CD14-positive monocyte (primary cell): ENCODE measurements around the gene BET1. TPM values are rescaled to one million over a fixed set of nuclear protein-coding genes. Genes with fewer than 3 reads are reported as not detected.

Experiments used
- DNase-seq, 3 donors: peaks; one replicate each; pipeline ENCODE4 v3.0.0-alpha.2; 2011 to 2022
- H2AFZ ChIP-seq: 2 replicates; pipeline ENCODE4 v1.6.0; 2012; ENCODE audit warnings: mild to moderate bottlenecking, low read depth, low read length, inconsistent platforms; ENCODE audit not compliant: insufficient read depth, poor library complexity, severe bottlenecking
- H3K27ac ChIP-seq, 2 donors: 1 replicate in 1 of 2; 2 replicates in 1 of 2; pipeline ENCODE4 v1.5.1; 2012 to 2013; ENCODE audit warnings: low read length in 2 of 2, control low read depth in 1 of 2, inconsistent platforms in 1 of 2, low read depth in 1 of 2, mild to moderate bottlenecking in 1 of 2
- H3K27me3 ChIP-seq, 2 donors: one replicate each; pipeline versions ENCODE4 v1.6.0 to v1.6.1; 2011 to 2013; ENCODE audit warnings: low read length in 2 of 2; ENCODE audit not compliant: control insufficient read depth in 2 of 2, insufficient read depth in 2 of 2
- H3K36me3 ChIP-seq, 2 donors: replicated peaks in 1 of 2; 1 replicate in 1 of 2; 2 replicates in 1 of 2; pipeline versions ENCODE4 v1.5.1 to v1.6.1; 2012 to 2013; ENCODE audit warnings: low read length in 2 of 2, control low read depth in 1 of 2, inconsistent platforms in 1 of 2, mild to moderate bottlenecking in 1 of 2; ENCODE audit not compliant: insufficient read depth in 2 of 2, control insufficient read depth in 1 of 2
- H3K4me1 ChIP-seq, 2 donors: 1 replicate in 1 of 2; 2 replicates in 1 of 2; pipeline versions ENCODE4 v1.5.1 to v1.6.1; 2012 to 2013; ENCODE audit warnings: low read length in 2 of 2, control low read depth in 1 of 2, inconsistent platforms in 1 of 2, mild to moderate bottlenecking in 1 of 2, moderate library complexity in 1 of 2; ENCODE audit not compliant: insufficient read depth in 2 of 2, control insufficient read depth in 1 of 2
- H3K4me2 ChIP-seq: replicated peaks from 2 replicates; pipeline ENCODE3; 2012; ENCODE audit warnings: low read length, moderate library complexity, mild to moderate bottlenecking; ENCODE audit not compliant: poor library complexity, severe bottlenecking; ENCODE audit errors: extremely low read depth
- H3K4me3 ChIP-seq, 3 experiments: fragments of 200-600 bp in 1 of 3; sonication (generic) in 1 of 3; replicated peaks in 1 of 3; 1 replicate in 2 of 3; 2 replicates in 1 of 3; pipeline ENCODE4 v1.5.1; 2011 to 2013; ENCODE audit warnings: low read length in 3 of 3, mild to moderate bottlenecking in 3 of 3, control low read depth in 2 of 3, low read depth in 2 of 3, inconsistent platforms in 1 of 3, moderate library complexity in 1 of 3
- H3K79me2 ChIP-seq: 2 replicates; pipeline ENCODE4 v1.6.0; 2012; ENCODE audit warnings: mild to moderate bottlenecking, control low read depth, inconsistent platforms, low read length, moderate library complexity; ENCODE audit not compliant: insufficient read depth
- H3K9ac ChIP-seq: 2 replicates; pipeline ENCODE4 v1.6.0; 2017; ENCODE audit warnings: low read length, mild to moderate bottlenecking; ENCODE audit not compliant: insufficient read depth, poor library complexity, severe bottlenecking
- H3K9me3 ChIP-seq, 2 donors: replicated peaks in 1 of 2; 1 replicate in 1 of 2; 2 replicates in 1 of 2; pipeline versions ENCODE4 v1.5.1 to v1.6.1; 2012 to 2013; ENCODE audit warnings: low read length in 2 of 2, control low read depth in 1 of 2; ENCODE audit not compliant: control insufficient read depth in 1 of 2, insufficient read depth in 1 of 2
- H4K20me1 ChIP-seq: 2 replicates; pipeline ENCODE4 v1.6.0; 2012; ENCODE audit warnings: mild to moderate bottlenecking, low read length, control low read depth, moderate library complexity; ENCODE audit not compliant: insufficient read depth
- H3K27ac Mint-ChIP-seq, 7 donors: one replicate each; pipeline ENCODE4 v1.8.0; 2020; ENCODE audit warnings: mild to moderate bottlenecking in 7 of 7, mixed read lengths in 7 of 7, moderate library complexity in 6 of 7, inconsistent platforms in 2 of 7
- H3K27me3 Mint-ChIP-seq, 3 donors: one replicate each; pipeline ENCODE4 v1.8.0; 2021 to 2022; ENCODE audit warnings: low read depth in 3 of 3, mild to moderate bottlenecking in 3 of 3, mixed read lengths in 3 of 3, moderate library complexity in 3 of 3, inconsistent platforms in 1 of 3
- H3K36me3 Mint-ChIP-seq, 2 donors: one replicate each; pipeline ENCODE4 v1.8.0; 2020; ENCODE audit warnings: mixed read lengths in 2 of 2, inconsistent platforms in 1 of 2, mild to moderate bottlenecking in 1 of 2
- H3K4me1 Mint-ChIP-seq: one replicate; pipeline ENCODE4 v1.8.0; 2020; ENCODE audit warnings: mild to moderate bottlenecking, mixed read lengths
- H3K4me3 Mint-ChIP-seq, 2 donors: one replicate each; pipeline ENCODE4 v1.8.0; 2020; ENCODE audit warnings: mild to moderate bottlenecking in 2 of 2, mixed read lengths in 2 of 2, moderate library complexity in 1 of 2
- H3K9me3 Mint-ChIP-seq, 7 donors: one replicate each; pipeline ENCODE4 v1.8.0; 2020 to 2022; ENCODE audit warnings: mixed read lengths in 7 of 7, mild to moderate bottlenecking in 6 of 7, moderate library complexity in 6 of 7, inconsistent platforms in 2 of 7
- WGBS: methylation state at CpG from one replicate; pipeline ENCODE4 v1.1.5; 2013; ENCODE audit warnings: missing lambda C conversion rate; ENCODE audit not compliant: insufficient coverage; 5-methylcytosine and 5-hydroxymethylcytosine counted together
- intact Hi-C, 2 donors: fragments of 100-400 bp; cut with micrococcal nuclease; formaldehyde crosslinking; loops; one replicate each; pipeline versions ENCODE4 v1.15.0 to v1.15.1; 2023
- polyA plus RNA-seq, 3 donors: library from polyadenylated mRNA; depleted of rRNA in 1 of 3; unstranded in 2 of 3; stranded (reverse) in 1 of 3; fragments of 300-500 nt in 2 of 3; fragments of >200 nt in 1 of 3; fragmentation: Illumina TruSeq in 2 of 3; gene quantifications; 1 replicate in 2 of 3; 2 replicates in 1 of 3; pipeline ENCODE4 v1.2.3, GENCODE V29; 2012 to 2021
- TF ChIP-seq, protein P1 (sequence below): fragments of 200-600 bp; IDR thresholded peaks from one replicate; pipeline ENCODE4 v1.8.0; 2022; ENCODE audit warnings: antibody characterized with exemption, mild to moderate bottlenecking

The BET1 gene
- polyA plus RNA-seq, 3 donors, result 5.4 to 14.1 (median 8.2) TPM

- peaks cover 0 to 1% (median 0%) of the 10 kb centered on the region in 7 donors for H3K9me3 Mint-ChIP-seq
- Histone ChIP-seq H4K20me1 (no peaks in the 10 kb centered on the region), H3K4me3 (no peak overlapping the region), H3K9me3 (no peaks in the 10 kb centered on the region), H3K27me3 (no peaks in the 10 kb centered on the region), H2AFZ (no peak overlapping the region), H3K27ac (no peak overlapping the region), H3K9ac (no peak overlapping the region), H3K36me3 (no peaks in the 10 kb centered on the region), H3K4me1 (no peaks in the 10 kb centered on the region), H3K4me2 (no peak overlapping the region), H3K79me2 (no peaks in the 10 kb centered on the region)
- intact Hi-C loops, result no loop called here
- H3K36me3 Mint-ChIP-seq, result peaks cover 3% of the 10 kb centered on the region in 2 donors
- no peak for DNase-seq
- H3K4me1 Mint-ChIP-seq, result no peaks in the 10 kb centered on the region
- TF ChIP-seq, protein P1, sequence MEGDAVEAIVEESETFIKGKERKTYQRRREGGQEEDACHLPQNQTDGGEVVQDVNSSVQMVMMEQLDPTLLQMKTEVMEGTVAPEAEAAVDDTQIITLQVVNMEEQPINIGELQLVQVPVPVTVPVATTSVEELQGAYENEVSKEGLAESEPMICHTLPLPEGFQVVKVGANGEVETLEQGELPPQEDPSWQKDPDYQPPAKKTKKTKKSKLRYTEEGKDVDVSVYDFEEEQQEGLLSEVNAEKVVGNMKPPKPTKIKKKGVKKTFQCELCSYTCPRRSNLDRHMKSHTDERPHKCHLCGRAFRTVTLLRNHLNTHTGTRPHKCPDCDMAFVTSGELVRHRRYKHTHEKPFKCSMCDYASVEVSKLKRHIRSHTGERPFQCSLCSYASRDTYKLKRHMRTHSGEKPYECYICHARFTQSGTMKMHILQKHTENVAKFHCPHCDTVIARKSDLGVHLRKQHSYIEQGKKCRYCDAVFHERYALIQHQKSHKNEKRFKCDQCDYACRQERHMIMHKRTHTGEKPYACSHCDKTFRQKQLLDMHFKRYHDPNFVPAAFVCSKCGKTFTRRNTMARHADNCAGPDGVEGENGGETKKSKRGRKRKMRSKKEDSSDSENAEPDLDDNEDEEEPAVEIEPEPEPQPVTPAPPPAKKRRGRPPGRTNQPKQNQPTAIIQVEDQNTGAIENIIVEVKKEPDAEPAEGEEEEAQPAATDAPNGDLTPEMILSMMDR, result no peak
- WGBS, result no CpG with 5 or more reads among the region's 1 CpG
- no peak overlapping the region for H3K4me3 Mint-ChIP-seq
- H3K27me3 Mint-ChIP-seq, result peaks cover 0 to 2% (median 0%) of the 10 kb centered on the region in 3 donors
- no peak overlapping the region for H3K27ac Mint-ChIP-seq
These were observed 19.1 kb downstream of the BET1 start for GRCh38 chr7:93985101-93985500.

- H3K36me3 Mint-ChIP-seq, result peaks cover 3% of the 10 kb centered on the region in 2 donors
- Histone ChIP-seq H3K36me3 (no peaks in the 10 kb centered on the region), H3K79me2 (no peaks in the 10 kb centered on the region), H3K27ac (no peak overlapping the region), H3K4me1 (no peaks in the 10 kb centered on the region), H3K4me3 (no peak overlapping the region), H4K20me1 (no peaks in the 10 kb centered on the region), H3K27me3 (no peaks in the 10 kb centered on the region), H3K4me2 (no peak overlapping the region), H3K9me3 (no peaks in the 10 kb centered on the region), H2AFZ (no peak overlapping the region), H3K9ac (no peak overlapping the region)
- TF ChIP-seq, protein P1, result no peak
- no peak for DNase-seq
- H3K4me1 Mint-ChIP-seq, result no peaks in the 10 kb centered on the region
- intact Hi-C loops, result no loop called here
- no peak overlapping the region for H3K4me3 Mint-ChIP-seq
- H3K9me3 Mint-ChIP-seq, result peaks cover 0 to 1% (median 0%) of the 10 kb centered on the region in 7 donors
- H3K27ac Mint-ChIP-seq, result no peak overlapping the region
- peaks cover 0 to 2% (median 2%) of the 10 kb centered on the region in 3 donors for H3K27me3 Mint-ChIP-seq
These were observed 20.1 kb downstream of the BET1 start for GRCh38 chr7:93984024-93984423.
